ENCODE measurements around the gene CSAD. TPM values are rescaled to one million over a fixed set of nuclear protein-coding genes. Genes with fewer than 3 reads are reported as not detected.
A peak's percentile ranks its signal among the peaks of the same experiment; 100 is the strongest.

CSAD gene
- total RNA-seq, 2 experiments from 2014 or later = 25.8 to 26.9 TPM

DNA sequence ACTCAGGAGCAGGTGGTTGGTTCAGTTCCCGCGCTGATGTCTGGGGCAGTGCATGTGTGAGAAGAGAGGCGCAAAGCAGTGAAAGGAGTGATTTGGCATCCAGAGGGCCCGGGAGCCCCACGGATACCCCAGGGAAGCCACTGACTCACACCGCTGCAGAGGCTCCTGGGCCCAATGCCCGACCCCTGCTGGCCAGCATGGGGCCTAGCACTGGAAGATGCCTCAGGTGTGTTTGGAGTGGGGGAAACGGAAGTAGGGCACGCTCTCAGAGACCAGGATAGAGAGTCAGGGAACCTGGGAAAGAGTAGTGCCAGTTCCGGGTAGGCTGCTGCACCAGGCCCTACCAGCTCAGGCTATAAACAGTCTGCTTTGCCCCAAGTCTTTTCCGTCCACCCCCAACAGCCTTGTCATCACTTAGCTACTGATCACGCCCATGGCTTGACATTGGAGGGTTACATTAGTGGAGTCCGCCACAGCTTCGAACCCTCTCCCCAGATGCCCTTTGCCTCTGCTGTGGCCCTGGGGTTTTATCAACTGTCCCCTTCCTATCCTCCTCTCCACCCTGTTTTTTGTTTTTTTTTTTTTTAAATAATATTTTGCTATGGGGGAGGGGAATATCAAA is 9.5 kb upstream of the CSAD start:
- POLR2A ChIA-PET = interaction anchor here (0.6 kb wide), 2 partner anchors 9 to 127 kb away, joined by 3 to 4 read pairs; no protein-coding TSS in a partner anchor
- BruUV-seq (replicated peaks) = no TSS peak

DNA sequence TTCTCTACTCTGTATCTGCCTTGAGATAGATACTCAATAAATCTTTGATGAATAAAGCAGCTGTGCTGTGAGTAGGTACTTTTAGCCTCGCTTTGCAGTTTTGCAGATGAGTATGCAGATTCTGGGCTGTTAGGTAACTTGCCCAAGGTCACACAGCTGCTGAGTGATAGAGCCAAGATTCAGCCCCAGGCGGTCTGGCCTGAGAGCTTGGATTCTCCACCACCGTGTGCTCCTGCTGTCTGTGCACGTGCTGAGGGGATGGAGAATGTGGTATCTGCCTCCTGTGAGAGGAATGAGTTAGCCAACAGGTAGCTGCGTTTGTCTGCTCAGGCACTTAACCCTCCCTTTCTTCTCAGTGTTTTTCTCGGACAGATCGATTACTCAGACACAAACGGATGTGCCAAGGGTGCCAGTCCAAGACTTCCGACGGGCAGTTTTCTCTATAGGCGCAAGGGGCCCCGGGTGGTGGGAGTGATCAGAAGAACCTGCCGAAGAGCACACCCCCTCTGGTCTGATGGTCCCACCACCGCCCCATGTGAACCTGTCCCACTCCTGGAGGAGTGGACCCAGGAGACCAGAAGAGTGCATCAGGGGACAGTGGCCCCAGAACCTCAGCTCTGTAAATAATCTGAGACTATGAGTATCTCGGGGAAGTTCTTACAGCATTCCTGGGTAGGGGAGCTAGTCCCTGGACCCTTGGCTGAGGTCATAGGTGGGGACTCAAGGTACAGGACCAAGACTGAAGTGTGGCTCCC is 6.6 kb upstream of the CSAD start:
- H3K4me3 ChIP-seq (ENCODE audit: low read depth, low read length, poor library complexity, severe bottlenecking) = no peak overlapping the region
- no peaks in the 10 kb centered on the region for H3K9me2 ChIP-seq (ENCODE audit: insufficient read depth, low read length)
- H3K4me1 ChIP-seq (ENCODE audit: insufficient read depth, low read length, poor library complexity, severe bottlenecking) = peaks cover 29% of the 10 kb centered on the region
- TSS peak; percentile 6 for BruUV-seq (replicated peaks)
- no peak overlapping the region for H3K4me2 ChIP-seq (ENCODE audit: low read length)
- CTCF ChIA-PET (ENCODE audit: unreplicated experiment) = interaction anchor here (0.5 to 1.6 kb wide), 3 partner anchors 11 to 313 kb away, joined by 3 to 9 read pairs (median 3); no protein-coding TSS in a partner anchor
- no peak overlapping the region for H3K27ac ChIP-seq (ENCODE audit: low read depth, low read length, poor library complexity, severe bottlenecking)
- TF ChIP-seq, protein P1, sequence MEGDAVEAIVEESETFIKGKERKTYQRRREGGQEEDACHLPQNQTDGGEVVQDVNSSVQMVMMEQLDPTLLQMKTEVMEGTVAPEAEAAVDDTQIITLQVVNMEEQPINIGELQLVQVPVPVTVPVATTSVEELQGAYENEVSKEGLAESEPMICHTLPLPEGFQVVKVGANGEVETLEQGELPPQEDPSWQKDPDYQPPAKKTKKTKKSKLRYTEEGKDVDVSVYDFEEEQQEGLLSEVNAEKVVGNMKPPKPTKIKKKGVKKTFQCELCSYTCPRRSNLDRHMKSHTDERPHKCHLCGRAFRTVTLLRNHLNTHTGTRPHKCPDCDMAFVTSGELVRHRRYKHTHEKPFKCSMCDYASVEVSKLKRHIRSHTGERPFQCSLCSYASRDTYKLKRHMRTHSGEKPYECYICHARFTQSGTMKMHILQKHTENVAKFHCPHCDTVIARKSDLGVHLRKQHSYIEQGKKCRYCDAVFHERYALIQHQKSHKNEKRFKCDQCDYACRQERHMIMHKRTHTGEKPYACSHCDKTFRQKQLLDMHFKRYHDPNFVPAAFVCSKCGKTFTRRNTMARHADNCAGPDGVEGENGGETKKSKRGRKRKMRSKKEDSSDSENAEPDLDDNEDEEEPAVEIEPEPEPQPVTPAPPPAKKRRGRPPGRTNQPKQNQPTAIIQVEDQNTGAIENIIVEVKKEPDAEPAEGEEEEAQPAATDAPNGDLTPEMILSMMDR (conservative IDR thresholded peaks at IDR 0.05; ENCODE audit: low read length) = no peak
- no peak for TF ChIP-seq EZH2phosphoT487 (IDR thresholded peaks at IDR 0.05; ENCODE audit: borderline replicate concordance, low read depth, low read length)
- no peak for DNase-seq (ENCODE audit: low spot score)
- POLR2A ChIA-PET = interaction anchor here (0.5 to 1.1 kb wide), 7 partner anchors 13 to 108 kb away, joined by 3 to 5 read pairs (median 4); partner anchors contain the start of genes ITGB7 and SPRYD3
- no peak overlapping the region for H2AFZ ChIP-seq (ENCODE audit: low read length)
- no peaks in the 10 kb centered on the region for H4K20me1 ChIP-seq (ENCODE audit: insufficient read depth, low read length)
- no peaks in the 10 kb centered on the region for H3K9me3 ChIP-seq (ENCODE audit: low read length)
- intact Hi-C loops (cut with micrococcal nuclease; ENCODE audit: unreplicated experiment) = no loop called here
- peaks cover 95% of the 10 kb centered on the region for H3K36me3 ChIP-seq (ENCODE audit: insufficient read depth, low read length)
- peaks cover 16% of the 10 kb centered on the region for H3K79me2 ChIP-seq (ENCODE audit: insufficient read depth, low read depth, low read length)

More for the DNA sequence above, 9.5 kb upstream of the CSAD start:
- H3K4me2 ChIP-seq (ENCODE audit: low read length) = no peak overlapping the region
- H2AFZ ChIP-seq (ENCODE audit: low read length) = no peak overlapping the region
- H3K9me3 ChIP-seq (ENCODE audit: low read length) = no peaks in the 10 kb centered on the region
- CTCF ChIA-PET (ENCODE audit: unreplicated experiment) = no interaction called here
- peak; percentile 57 for DNase-seq (ENCODE audit: low spot score)
- no peak for TF ChIP-seq EZH2phosphoT487 (IDR thresholded peaks at IDR 0.05; ENCODE audit: borderline replicate concordance, low read depth, low read length)
- TF ChIP-seq, protein P1 (conservative IDR thresholded peaks at IDR 0.05; ENCODE audit: low read length) = peak; percentile 81
- H3K79me2 ChIP-seq (ENCODE audit: insufficient read depth, low read depth, low read length) = no peaks in the 10 kb centered on the region
- H4K20me1 ChIP-seq (ENCODE audit: insufficient read depth, low read length) = no peaks in the 10 kb centered on the region
- peaks cover 96% of the 10 kb centered on the region for H3K36me3 ChIP-seq (ENCODE audit: insufficient read depth, low read length)
- H3K27ac ChIP-seq (ENCODE audit: low read depth, low read length, poor library complexity, severe bottlenecking) = no peak overlapping the region
- intact Hi-C loops (cut with micrococcal nuclease; ENCODE audit: unreplicated experiment) = loop anchor here (1.0 kb wide), 1 partner anchor 31 kb away; no protein-coding TSS in a partner anchor
- peaks cover 4% of the 10 kb centered on the region for H3K4me1 ChIP-seq (ENCODE audit: insufficient read depth, low read length, poor library complexity, severe bottlenecking)
- H3K4me3 ChIP-seq (ENCODE audit: low read depth, low read length, poor library complexity, severe bottlenecking) = no peak overlapping the region
- no peaks in the 10 kb centered on the region for H3K9me2 ChIP-seq (ENCODE audit: insufficient read depth, low read length)

Data from OCI-LY7 (cell line).